MM.1S (cell line): Measurements from ENCODE around the gene OGFRL1.

ENCODE experiments used
- CTCF ChIP-seq: fragments of 300-600 bp; sonication (generic); IDR thresholded peaks from 2 replicates; pipeline ENCODE4 v1.5.1; 2016; ENCODE audit warnings: antibody characterized with exemption, low read length, mixed read lengths
- EZH2 ChIP-seq: fragments of 300-600 bp; sonication (generic); optimal IDR thresholded peaks from 2 replicates; pipeline ENCODE3; 2017; ENCODE audit warnings: low read depth, mild to moderate bottlenecking, antibody characterized with exemption, low read length, mixed read lengths
- EZH2phosphoT487 ChIP-seq: fragments of 300-600 bp; sonication (generic); IDR thresholded peaks from 2 replicates; pipeline ENCODE4 v1.6.1; 2018; ENCODE audit warnings: antibody characterized with exemption, low read length

- no peak for TF ChIP-seq CTCF
- no peak for TF ChIP-seq EZH2
- TF ChIP-seq EZH2phosphoT487, result no peak
Measured at GRCh38 chr6:71346334-71346694, 57.7 kb downstream of the OGFRL1 start.
